HCEC 1CT (cell line): ENCODE results near the gene PDGFA.

Experiments
- DNase-seq: peaks from one replicate; pipeline ENCODE4 v3.0.0-alpha.2; 2017

The PDGFA gene

GRCh38 chr7:485188-486081 is 34.2 kb downstream of the PDGFA start:
- no peak for DNase-seq

- DNase-seq: no peak
Observed at GRCh38 chr7:484356-485101, 35.1 kb downstream of the PDGFA start.

- no peak for DNase-seq
Observed at GRCh38 chr7:483656-484355, 35.8 kb downstream of the PDGFA start.

- DNase-seq: no peak
Observed at GRCh38 chr7:482521-483083, 37.0 kb downstream of the PDGFA start.

GRCh38 chr7:481219-481930 is 38.3 kb downstream of the PDGFA start:
- no peak for DNase-seq

- no peak for DNase-seq
Observed at GRCh38 chr7:480531-481218, 39.0 kb downstream of the PDGFA start.

- no peak for DNase-seq
Observed at GRCh38 chr7:479948-480499, 39.6 kb downstream of the PDGFA start.

GRCh38 chr7:479115-479947 is 40.3 kb downstream of the PDGFA start:
- DNase-seq: no peak

- DNase-seq: no peak
Observed at GRCh38 chr7:477626-478220, 41.9 kb downstream of the PDGFA start.

- no peak for DNase-seq
Observed at GRCh38 chr7:476736-477360, 42.8 kb downstream of the PDGFA start.

- DNase-seq: no peak
Observed at GRCh38 chr7:475951-476441, 43.6 kb downstream of the PDGFA start.

- no peak for DNase-seq
Observed at GRCh38 chr7:475425-475728, 44.3 kb downstream of the PDGFA start.

- no peak for DNase-seq
Observed at GRCh38 chr7:474605-475424, 44.8 kb downstream of the PDGFA start.

GRCh38 chr7:473870-474604 is 45.6 kb downstream of the PDGFA start:
- no peak for DNase-seq

- no peak for DNase-seq
Observed at GRCh38 chr7:473211-473734, 46.4 kb downstream of the PDGFA start.

- no peak for DNase-seq
Observed at GRCh38 chr7:472640-472957, 47.0 kb downstream of the PDGFA start.

GRCh38 chr7:471866-472639 is 47.6 kb downstream of the PDGFA start:
- DNase-seq: peak; percentile 63
